AG04449 (cell line): ENCODE measurements around the gene NUDT4.

Experiments
- CTCF ChIA-PET: fragments of 350-600 bp; formaldehyde crosslinking; extraction: SDS; loops from one replicate; lab custom pipeline; 2021; ENCODE audit warnings: antibody characterized with exemption; lab: Yijun Ruan, JAX
- POLR2A ChIA-PET: fragments of 400-600, 350-600 bp; formaldehyde crosslinking; extraction: SDS; loops from one replicate; lab custom pipeline; 2020; ENCODE audit warnings: antibody characterized with exemption, inconsistent platforms; lab: Yijun Ruan, JAX
- DNase-seq: peaks from one replicate; pipeline ENCODE4 v3.0.0-alpha.2; 2010; ENCODE audit warnings: low read depth, low spot score
- H3K4me3 ChIP-seq: 2 replicates; pipeline ENCODE4 v1.5.1; 2011; ENCODE audit warnings: low read depth, mild to moderate bottlenecking, control low read depth, low read length
- CTCF ChIP-seq: IDR thresholded peaks from one replicate; pipeline ENCODE4 v1.5.1; 2011; ENCODE audit warnings: mild to moderate bottlenecking, moderate library complexity, low read length, control low read depth, inconsistent platforms; ENCODE audit not compliant: insufficient read depth; ENCODE audit errors: missing control alignments

The NUDT4 gene

DNA sequence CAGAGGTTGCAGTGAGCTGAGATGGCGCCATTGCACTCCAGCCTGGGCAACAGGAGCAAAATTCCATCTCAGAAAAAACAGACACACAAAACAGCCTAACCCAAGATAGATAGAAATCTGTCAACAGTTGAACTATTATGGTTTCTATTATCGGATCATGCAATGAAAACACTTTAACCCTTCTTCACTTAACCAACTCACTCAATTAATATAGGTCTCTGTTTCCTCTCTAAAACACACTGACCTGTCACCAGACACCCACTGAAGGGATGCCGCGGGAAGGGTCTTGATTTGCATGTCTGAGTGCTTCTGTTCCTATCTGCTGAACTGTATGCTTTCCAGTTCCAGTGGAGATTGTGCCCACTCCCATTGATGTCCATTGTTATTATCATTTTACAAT, 38.0 kb upstream of the NUDT4 start:
- CTCF ChIA-PET: no interaction called here
- DNase-seq: no peak
- POLR2A ChIA-PET: no interaction called here
- H3K4me3 ChIP-seq: no peak overlapping the region
- TF ChIP-seq CTCF: no peak

- H3K4me3 ChIP-seq: no peak overlapping the region
- no peak for DNase-seq
- ChIA-PET POLR2A (no interaction called here), CTCF (interaction anchor here (0.9 kb wide), 1 partner anchor 39 kb away, joined by 3 read pairs; no protein-coding TSS in a partner anchor)
- TF ChIP-seq CTCF: no peak
These were observed 36.2 kb upstream of the NUDT4 start for GRCh38 chr12:93341409-93342049.

DNA sequence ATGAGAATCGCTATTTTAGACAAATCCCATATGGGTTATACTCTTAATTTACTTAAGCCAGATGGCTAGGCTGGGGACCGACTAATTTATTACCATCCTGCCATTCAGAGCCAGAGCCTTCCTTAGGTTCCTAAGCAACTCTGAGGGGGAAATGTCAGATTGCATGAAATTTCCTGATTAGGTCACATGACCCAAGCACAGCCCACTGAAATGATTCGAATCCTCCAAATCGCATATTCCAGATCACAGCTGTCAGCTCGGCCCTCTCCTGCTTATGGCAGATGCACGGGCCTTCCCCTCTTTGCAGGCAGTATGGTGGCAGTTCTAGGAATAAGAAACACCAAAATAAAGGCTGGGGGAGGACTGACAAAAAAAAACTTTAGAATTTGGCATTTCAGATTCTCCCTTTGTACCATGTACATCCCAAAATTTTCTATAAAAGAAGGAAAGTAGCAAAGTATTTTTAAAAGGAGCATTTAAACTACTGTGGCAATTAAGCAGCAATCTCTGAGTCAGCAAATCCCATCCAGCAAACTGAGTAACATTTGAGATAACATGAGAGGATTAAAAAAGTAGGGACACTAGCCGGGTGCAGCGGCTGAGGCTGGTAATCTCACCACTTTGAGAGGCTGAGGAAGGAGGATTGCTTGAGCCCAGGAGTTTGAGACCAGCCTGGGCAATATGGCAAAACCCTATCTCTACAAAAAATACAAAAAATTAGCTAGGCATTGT, 30.5 kb upstream of the NUDT4 start:
- ChIA-PET CTCF (no interaction called here), POLR2A (no interaction called here)
- no peak for DNase-seq
- TF ChIP-seq CTCF: no peak
- no peak overlapping the region for H3K4me3 ChIP-seq

- no peak for TF ChIP-seq CTCF
- no peak overlapping the region for H3K4me3 ChIP-seq
- CTCF ChIA-PET: no interaction called here
- POLR2A ChIA-PET: no interaction called here
- DNase-seq: no peak
These were observed 28.9 kb upstream of the NUDT4 start for GRCh38 chr12:93348575-93349435.

DNA sequence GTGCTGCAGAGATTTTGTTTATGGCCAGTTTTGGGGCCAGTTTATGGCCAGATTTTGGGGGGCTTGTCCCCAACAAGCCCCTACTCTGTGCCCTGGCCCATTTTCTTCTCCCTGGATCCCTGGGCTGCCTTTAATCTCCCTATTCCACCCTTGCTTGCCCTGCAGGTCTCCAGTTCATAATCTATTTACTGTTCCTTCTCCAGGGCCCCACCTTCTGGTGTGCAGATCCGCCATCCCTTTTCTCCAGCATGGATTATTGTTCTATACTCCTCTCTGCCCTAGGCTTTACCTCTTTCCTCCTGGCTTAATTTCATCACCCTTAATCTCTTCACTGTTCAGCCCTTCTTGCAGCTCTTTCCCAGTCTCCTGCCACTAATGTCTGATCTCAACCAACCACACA, 26.0 kb upstream of the NUDT4 start:
- H3K4me3 ChIP-seq: no peak overlapping the region
- no peak for TF ChIP-seq CTCF
- no peak for DNase-seq
- ChIA-PET POLR2A (no interaction called here), CTCF (no interaction called here)

DNA sequence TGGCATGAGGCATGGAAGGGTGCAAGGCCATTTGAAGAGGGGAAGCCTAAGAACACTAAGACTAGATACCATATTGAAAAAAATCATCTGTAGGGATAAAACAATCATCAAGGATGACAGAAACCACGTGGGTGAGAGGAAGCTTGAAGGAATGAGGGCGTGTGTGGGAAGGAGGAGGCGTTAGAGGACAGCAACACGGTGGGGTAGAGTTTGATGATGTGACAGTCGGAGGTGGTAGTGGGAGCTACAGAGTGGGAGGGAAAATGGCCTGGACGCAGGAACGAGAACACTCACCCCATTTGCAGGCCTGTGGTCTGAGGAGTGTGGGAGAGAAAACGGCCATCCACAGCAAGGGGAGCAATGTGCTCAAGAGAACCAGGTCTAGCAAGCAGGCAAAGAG, 25.4 kb upstream of the NUDT4 start:
- DNase-seq: no peak
- ChIA-PET POLR2A (no interaction called here), CTCF (no interaction called here)
- no peak overlapping the region for H3K4me3 ChIP-seq
- no peak for TF ChIP-seq CTCF
